BJ (cell line): ENCODE data around the gene KLF7. TPM values are rescaled to one million over a fixed set of nuclear protein-coding genes. Genes with fewer than 3 reads are reported as not detected.
A peak's percentile ranks its signal among the peaks of the same experiment; 100 is the strongest.

Experiments
- CTCF ChIA-PET: fragments of 350-600 bp; formaldehyde crosslinking; extraction: SDS; loops from one replicate; lab custom pipeline; 2021; ENCODE audit warnings: antibody characterized with exemption, inconsistent platforms; lab: Yijun Ruan, JAX
- POLR2A ChIA-PET: fragments of 300-600 bp; sonication (Branson Sonifier 250); formaldehyde crosslinking; extraction: SDS; loops from one replicate; lab custom pipeline; 2021; ENCODE audit warnings: antibody characterized with exemption; lab: Charles Lee
- DNase-seq: peaks from one replicate; pipeline ENCODE4 v3.0.0-alpha.2; 2011; ENCODE audit warnings: low read depth
- H3K27me3 ChIP-seq: 2 replicates; pipeline ENCODE4 v1.6.0; 2011; ENCODE audit warnings: low read length; ENCODE audit not compliant: control insufficient read depth, insufficient read depth
- H3K36me3 ChIP-seq: 2 replicates; pipeline ENCODE4 v1.5.1; 2011; ENCODE audit warnings: low read length; ENCODE audit not compliant: control insufficient read depth, insufficient read depth
- H3K4me3 ChIP-seq: 2 replicates; pipeline ENCODE4 v1.5.1; 2011; ENCODE audit warnings: low read depth, mild to moderate bottlenecking, control low read depth, low read length
- CTCF ChIP-seq: IDR thresholded peaks from 2 replicates; pipeline ENCODE4 v1.5.1; 2011; ENCODE audit warnings: low read depth, mild to moderate bottlenecking, control low read depth, inconsistent platforms, low read length, moderate library complexity; ENCODE audit not compliant: insufficient read depth
- polyA plus RNA-seq: library from polyadenylated mRNA; depleted of rRNA; stranded (reverse); fragments of >200 nt; gene quantifications from 2 replicates; pipeline ENCODE4 v1.2.3, GENCODE V29; 2011

Gene KLF7
- polyA plus RNA-seq, 1 experiment: 41.9 TPM

DNA sequence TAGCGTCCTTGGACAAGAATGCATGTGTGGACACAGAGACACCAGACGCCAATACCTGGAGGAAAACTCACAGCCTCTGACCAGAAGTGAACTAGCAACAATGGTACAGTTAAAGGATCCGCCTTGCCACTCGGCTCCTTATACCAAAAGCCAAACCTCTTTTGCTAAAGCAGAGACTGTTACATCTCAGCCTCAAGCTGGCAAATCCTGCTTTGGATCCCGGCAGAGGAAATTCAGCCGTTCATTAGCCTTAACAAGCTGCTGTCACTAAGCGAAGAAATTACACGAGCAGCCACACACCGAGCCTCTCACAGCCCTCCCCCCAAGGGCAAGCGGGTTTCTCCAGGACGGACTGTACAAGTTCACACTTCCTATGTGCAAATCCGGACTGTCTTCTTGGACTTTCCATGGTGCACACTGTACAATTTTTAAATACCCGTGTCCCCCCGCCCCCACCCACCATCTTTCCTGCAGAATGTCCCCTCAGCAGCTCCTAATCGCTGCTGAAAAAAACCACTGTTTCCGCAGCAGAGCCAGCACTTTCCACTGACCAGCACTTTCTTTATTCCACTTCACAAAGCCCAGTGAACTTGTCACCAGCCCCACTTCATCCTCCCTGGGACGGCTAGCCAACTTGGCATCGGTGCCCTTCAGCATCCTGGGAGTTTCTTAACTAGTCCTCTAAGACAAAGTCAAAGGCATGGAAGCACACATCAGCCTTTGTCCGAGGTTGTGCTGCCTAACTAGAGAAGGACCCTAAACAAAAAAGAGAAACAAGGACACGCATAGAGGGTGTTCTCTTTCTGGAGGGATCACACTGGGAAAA lies 1.5 kb downstream of the KLF7 start:
- Histone ChIP-seq H3K4me3 (peak overlapping the region; percentile 80), H3K27me3 (no peaks in the 10 kb centered on the region), H3K36me3 (no peaks in the 10 kb centered on the region)
- CTCF ChIA-PET: interaction anchor here (0.6 to 4.2 kb wide), 4 partner anchors 70 to 309 kb away, joined by 4 to 25 read pairs (median 14); no protein-coding TSS in a partner anchor
- TF ChIP-seq CTCF: no peak
- POLR2A ChIA-PET: interaction anchor here (0.6 to 1.9 kb wide), 4 partner anchors 39 to 286 kb away, joined by 3 to 5 read pairs (median 4); no protein-coding TSS in a partner anchor
- DNase-seq: no peak

DNA sequence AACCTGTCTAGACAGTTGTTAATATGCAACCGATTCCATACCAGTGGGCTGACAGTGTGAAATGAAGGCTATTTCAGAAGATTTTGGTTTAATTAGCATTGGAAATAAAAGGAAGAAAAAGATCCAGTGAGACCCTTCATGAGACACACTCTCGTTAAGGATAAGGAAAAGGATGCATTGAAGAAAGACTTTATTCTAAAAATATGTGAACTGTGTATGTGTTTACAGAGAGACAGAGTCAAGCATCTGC lies 2.1 kb downstream of the KLF7 start:
- peak overlapping the region; percentile 80 for H3K4me3 ChIP-seq
- no peak for TF ChIP-seq CTCF
- H3K36me3 ChIP-seq: no peaks in the 10 kb centered on the region
- no peaks in the 10 kb centered on the region for H3K27me3 ChIP-seq
- ChIA-PET CTCF (interaction anchor here (1.7 to 2.1 kb wide), 2 partner anchors 181 to 309 kb away, joined by 9 to 11 read pairs; no protein-coding TSS in a partner anchor), POLR2A (interaction anchor here (1.0 to 1.9 kb wide), 2 partner anchors 39 to 94 kb away, joined by 4 to 5 read pairs; no protein-coding TSS in a partner anchor)
- DNase-seq: no peak

GRCh38 chr2:207163053-207163755 lies 2.5 kb downstream of the KLF7 start:
- ChIA-PET POLR2A (interaction anchor here (1.9 kb wide), 1 partner anchor 95 kb away, joined by 5 read pairs; no protein-coding TSS in a partner anchor), CTCF (interaction anchor here (2.1 kb wide), 1 partner anchor 310 kb away, joined by 9 read pairs; no protein-coding TSS in a partner anchor)
- peak; percentile 81 for DNase-seq
- H3K36me3 ChIP-seq: no peaks in the 10 kb centered on the region
- TF ChIP-seq CTCF: no peak
- H3K4me3 ChIP-seq: peak overlapping the region; percentile 80
- H3K27me3 ChIP-seq: no peaks in the 10 kb centered on the region

DNA sequence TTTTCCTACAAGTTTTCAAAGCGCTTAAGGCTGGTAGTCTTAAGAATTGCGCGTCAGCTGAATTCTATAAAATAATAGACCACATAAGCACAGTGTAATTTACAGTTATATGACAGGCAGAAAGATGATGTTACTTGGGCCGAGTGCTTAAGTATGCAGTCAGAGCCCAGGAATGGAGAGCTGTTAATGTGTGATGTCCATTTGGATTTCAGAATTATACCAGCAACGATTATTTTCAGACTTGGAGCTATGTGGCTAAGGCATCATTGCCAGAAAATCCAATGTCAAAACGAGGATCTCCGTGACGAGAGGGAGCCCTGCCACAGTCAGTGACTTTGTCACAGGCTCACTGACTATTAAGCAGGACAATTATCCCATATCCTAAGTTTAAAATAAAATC lies 3.4 kb downstream of the KLF7 start:
- no peaks in the 10 kb centered on the region for H3K36me3 ChIP-seq
- no peak for TF ChIP-seq CTCF
- H3K4me3 ChIP-seq: peak overlapping the region; percentile 80
- DNase-seq: no peak
- ChIA-PET POLR2A (interaction anchor here (0.6 to 1.9 kb wide), 2 partner anchors 20 to 96 kb away, joined by 3 to 5 read pairs; no protein-coding TSS in a partner anchor), CTCF (interaction anchor here (1.3 to 2.1 kb wide), 2 partner anchors 172 to 311 kb away, joined by 3 to 9 read pairs; no protein-coding TSS in a partner anchor)
- no peaks in the 10 kb centered on the region for H3K27me3 ChIP-seq
